IMR-90 (cell line): Measurements from ENCODE around the gene ANKH. TPM values are rescaled to one million over a fixed set of nuclear protein-coding genes. Genes with fewer than 3 reads are reported as not detected.

Source experiments
- ATAC-seq: fragments of 200-7000 bp; cut with Tn5 transposase; 2 replicates; pipeline ENCODE4 v1.9.1; 2020; ENCODE audit warnings: low read depth, mild to moderate bottlenecking, moderate library complexity
- BruUV-seq: library from RNA; stranded (reverse); fragments of 400-500 nt; replicated peaks from 2 replicates; lab custom pipeline; 2021; lab: Mats Ljungman, UMichigan
- CTCF ChIA-PET: fragments of 300-600 bp; formaldehyde crosslinking; extraction: SDS; loops from one replicate; lab custom pipeline; 2021; ENCODE audit warnings: antibody characterized with exemption; lab: Yijun Ruan, JAX
- POLR2A ChIA-PET: fragments of 300-600 bp; sonication (Branson Sonifier 250); formaldehyde crosslinking; loops from one replicate; lab custom pipeline; 2022; ENCODE audit warnings: antibody characterized with exemption; ENCODE audit not compliant: unreplicated experiment; lab: Charles Lee
- DNase-seq: peaks from one replicate; pipeline ENCODE4 v3.0.0; 2013
- H2AFZ ChIP-seq: replicated peaks from 2 replicates; pipeline ENCODE3; 2013; ENCODE audit warnings: low read length, mild to moderate bottlenecking; ENCODE audit not compliant: poor library complexity
- H2AK5ac ChIP-seq: 2 replicates; pipeline ENCODE4 v1.6.1; 2013; ENCODE audit warnings: low read depth, low read length, inconsistent platforms
- H2AK9ac ChIP-seq: replicated peaks from 2 replicates; pipeline ENCODE3; 2013; ENCODE audit warnings: mild to moderate bottlenecking, low read depth, low read length, moderate library complexity; ENCODE audit not compliant: poor library complexity
- H2BK120ac ChIP-seq: 2 replicates; pipeline ENCODE4 v1.6.1; 2013; ENCODE audit warnings: low read depth, low read length, inconsistent platforms
- H2BK15ac ChIP-seq: 3 replicates; pipeline ENCODE4 v1.6.1; 2013; ENCODE audit warnings: low read depth, low read length, inconsistent platforms
- H2BK20ac ChIP-seq: 2 replicates; pipeline ENCODE4 v1.6.1; 2013; ENCODE audit warnings: low read depth, mild to moderate bottlenecking, inconsistent platforms, low read length, moderate library complexity
- H2BK5ac ChIP-seq: 2 replicates; pipeline ENCODE4 v1.6.1; 2013; ENCODE audit warnings: mild to moderate bottlenecking, low read depth, low read length, inconsistent platforms; ENCODE audit not compliant: poor library complexity, severe bottlenecking
- H3K14ac ChIP-seq: replicated peaks from 2 replicates; pipeline ENCODE4 v1.6.1; 2013; ENCODE audit warnings: low read depth, low read length, inconsistent platforms
- H3K18ac ChIP-seq: 2 replicates; pipeline ENCODE4 v1.6.1; 2013; ENCODE audit warnings: low read depth, low read length, control low read depth
- H3K23ac ChIP-seq: 2 replicates; pipeline ENCODE4 v1.6.1; 2013; ENCODE audit warnings: low read depth, low read length, inconsistent platforms
- H3K27ac ChIP-seq: 2 replicates; pipeline ENCODE4 v1.5.1; 2013; ENCODE audit warnings: mild to moderate bottlenecking, control low read depth, low read length; ENCODE audit not compliant: insufficient read depth
- H3K27me3 ChIP-seq: 2 replicates; pipeline ENCODE4 v1.6.1; 2013; ENCODE audit warnings: low read length; ENCODE audit not compliant: control insufficient read depth, insufficient read depth
- H3K36me3 ChIP-seq: 2 replicates; pipeline ENCODE4 v1.6.1; 2013; ENCODE audit warnings: low read length, mixed read lengths; ENCODE audit not compliant: control insufficient read depth, insufficient read depth
- H3K4ac ChIP-seq: 2 replicates; pipeline ENCODE4 v1.6.1; 2013; ENCODE audit warnings: low read depth, low read length, inconsistent platforms
- H3K4me1 ChIP-seq: 2 replicates; pipeline ENCODE4 v1.6.1; 2013; ENCODE audit warnings: low read length, mixed read lengths; ENCODE audit not compliant: control insufficient read depth, insufficient read depth
- H3K4me2 ChIP-seq: 2 replicates; pipeline ENCODE4 v1.6.1; 2013; ENCODE audit warnings: low read depth, mild to moderate bottlenecking, control low read depth, low read length, moderate library complexity
- H3K4me3 ChIP-seq: 2 replicates; pipeline ENCODE4 v1.5.1; 2013; ENCODE audit warnings: low read depth, mild to moderate bottlenecking, control low read depth, low read length, moderate library complexity; ENCODE audit not compliant: insufficient read depth
- H3K56ac ChIP-seq: 2 replicates; pipeline ENCODE4 v1.6.1; 2013; ENCODE audit warnings: low read length, inconsistent platforms; ENCODE audit not compliant: insufficient read depth; ENCODE audit errors: extremely low read depth
- H3K79me1 ChIP-seq, 2 experiments: 2 replicates each; pipeline ENCODE4 v1.6.1; 2013; ENCODE audit warnings: low read length in 2 of 2, inconsistent platforms in 1 of 2, low read depth in 1 of 2
- H3K9ac ChIP-seq: 2 replicates; pipeline ENCODE4 v1.6.1; 2013; ENCODE audit warnings: low read depth, low read length, control low read depth
- H3K9me1 ChIP-seq: 2 replicates; pipeline ENCODE4 v1.6.1; 2013; ENCODE audit warnings: low read length, inconsistent platforms; ENCODE audit not compliant: insufficient read depth
- H3K9me3 ChIP-seq: 2 replicates; pipeline ENCODE4 v1.6.1; 2013; ENCODE audit warnings: low read length; ENCODE audit not compliant: control insufficient read depth, insufficient read depth
- H4K20me1 ChIP-seq: 2 replicates; pipeline ENCODE4 v1.6.1; 2013; ENCODE audit warnings: low read length, inconsistent platforms; ENCODE audit not compliant: insufficient read depth
- H4K5ac ChIP-seq: 2 replicates; pipeline ENCODE4 v1.6.1; 2013; ENCODE audit warnings: mild to moderate bottlenecking, low read depth, low read length, control low read depth
- H4K8ac ChIP-seq, 2 experiments: 2 replicates each; pipeline ENCODE4 v1.6.1; 2013; ENCODE audit warnings: low read depth in 2 of 2, low read length in 2 of 2, control low read depth in 1 of 2, inconsistent platforms in 1 of 2
- H4K91ac ChIP-seq: 2 replicates; pipeline ENCODE4 v1.6.1; 2013; ENCODE audit warnings: low read depth, low read length, inconsistent platforms; ENCODE audit not compliant: insufficient read depth
- BHLHE40 ChIP-seq: fragments of 150-350 bp; IDR thresholded peaks from 2 replicates; pipeline ENCODE4 v1.6.1; 2016; ENCODE audit warnings: mild to moderate bottlenecking, low read depth, low read length
- CEBPB ChIP-seq: IDR thresholded peaks from 2 replicates; pipeline ENCODE4 v1.6.1; 2012; ENCODE audit warnings: low read depth, low read length, improper control_type of control experiment
- WGBS, 2 experiments: methylation state at CpG; one replicate each; pipeline versions ENCODE4 v1.1.5 to v1.1.7; 2013; ENCODE audit warnings: missing lambda C conversion rate in 2 of 2; ENCODE audit not compliant: insufficient read length in 1 of 2; ENCODE audit errors: extremely low coverage in 2 of 2; 5-methylcytosine and 5-hydroxymethylcytosine counted together
- dilution Hi-C: fragments of 300-500 bp; cut with HindIII; formaldehyde crosslinking; loops from one replicate; pipeline ENCODE4 v1.14.3; 2018; ENCODE audit warnings: low sequenced_read_pairs; ENCODE audit not compliant: unreplicated experiment
- in situ Hi-C: fragments of 300-500 bp; cut with MboI; formaldehyde crosslinking; loops from 3 replicates; pipeline ENCODE4 v1.14.3; 2019; ENCODE audit warnings: low sequenced_read_pairs, inconsistent platforms, mixed read lengths
- intact Hi-C: fragments of 100-400 bp; cut with micrococcal nuclease; formaldehyde crosslinking; loops from 2 replicates; pipeline ENCODE4 v1.10.0; 2022
- polyA plus RNA-seq, 3 experiments: library from polyadenylated mRNA; depleted of rRNA; stranded (reverse); fragments of >200 nt; gene quantifications; 2 replicates each; pipeline ENCODE4 v1.2.3, GENCODE V29; 2012; ENCODE audit warnings: low replicate concordance in 1 of 3
- total RNA-seq: library from RNA; depleted of rRNA; stranded (reverse); fragments of >200 nt; gene quantifications from 2 replicates; pipeline ENCODE4 v1.2.3, GENCODE V29; 2012

Gene ANKH
- total and polyA plus RNA-seq, 2 of the 4 experiments (the other 2 are of a cell fraction), result 5.2 to 17.2 TPM

DNA sequence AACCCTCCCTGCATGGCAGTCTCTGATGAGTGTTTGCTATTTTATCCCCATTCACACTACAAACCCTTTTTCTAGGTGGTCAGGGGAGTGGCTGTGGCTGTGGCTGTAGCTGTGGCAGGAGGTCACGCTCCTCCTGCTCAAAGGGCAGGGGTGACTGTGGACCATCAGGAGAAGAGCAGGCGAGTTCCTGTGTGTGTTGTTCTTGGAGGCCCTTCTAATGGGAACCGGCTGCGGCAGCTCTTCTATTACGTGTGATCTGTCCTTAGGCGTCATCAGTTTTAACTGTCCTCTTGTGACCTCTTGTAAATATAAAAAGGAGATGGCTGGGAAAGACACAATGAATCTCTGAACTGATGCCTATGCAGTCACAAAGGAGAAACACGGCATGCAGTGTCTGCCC is 65.1 kb downstream of the ANKH start:
- peaks cover 6 to 12% of the 10 kb centered on the region in 2 experiments; a peak in 2 of 4 replicates for H3K79me1 ChIP-seq
- peak overlapping the region; percentile 50; the same call in 1 of the 2 replicates for H3K14ac ChIP-seq
- H3K4me3 ChIP-seq, result no peak overlapping the region
- ATAC-seq (peak; percentile 35), DNase-seq (peak; percentile 89)
- peak overlapping the region; percentile 24 for H2AFZ ChIP-seq
- no peak overlapping the region for H2AK5ac ChIP-seq
- H4K20me1 ChIP-seq, result no peaks in the 10 kb centered on the region
- H2BK120ac ChIP-seq, result no peak overlapping the region; the same call in 1 of the 2 replicates
- intact Hi-C loops (no loop called here), dilution Hi-C loops (no loop called here), in situ Hi-C loops (no loop called here)
- no peaks in the 10 kb centered on the region; the same call in 1 of the 2 replicates for H3K36me3 ChIP-seq
- POLR2A ChIA-PET, result no interaction called here
- WGBS, 2 experiments, result no CpG with 5 or more reads among the region's 7 CpGs
- TF ChIP-seq BHLHE40 (0 out of 2 replicates have a peak, but pooled peaks have one; percentile 33), CEBPB (no peak)
- peak overlapping the region; percentile 67; the same call in 1 of the 2 replicates for H4K5ac ChIP-seq
- peak overlapping the region; percentile 13; the same call in 1 of the 2 replicates for H3K27ac ChIP-seq
- CTCF ChIA-PET, result interaction anchor here (1.0 kb wide), 2 partner anchors 11 to 66 kb away, joined by 3 read pairs; no protein-coding TSS in a partner anchor
- H3K23ac ChIP-seq, result peak overlapping the region; percentile 35; the same call in 1 of the 2 replicates
- H3K4me1 ChIP-seq, result peaks cover 22% of the 10 kb centered on the region
- peak overlapping the region; percentile 44; the same call in 1 of the 3 replicates for H2BK15ac ChIP-seq
- peak overlapping the region; percentile 34; the same call in 1 of the 2 replicates for H3K4ac ChIP-seq
- no TSS peak for BruUV-seq
- H2AK9ac ChIP-seq, result no peak overlapping the region
- no peak overlapping the region for H4K91ac ChIP-seq
- H3K27me3 ChIP-seq, result no peaks in the 10 kb centered on the region
- H2BK20ac ChIP-seq, result peak overlapping the region; percentile 38
- peak overlapping the region; percentile 24; the same call in 1 of the 2 replicates for H3K18ac ChIP-seq
- peaks cover 3% of the 10 kb centered on the region; the same call in 1 of the 2 replicates for H3K9me1 ChIP-seq
- no peak overlapping the region for H3K56ac ChIP-seq
- H3K9ac ChIP-seq, result no peak overlapping the region
- H4K8ac ChIP-seq, result peak overlapping the region in 1 of 2 experiments; percentile 61; a peak in 1 of 4 replicates
- H3K9me3 ChIP-seq, result no peaks in the 10 kb centered on the region
- peak overlapping the region; percentile 49; the same call in 1 of the 2 replicates for H3K4me2 ChIP-seq
- peak overlapping the region; percentile 59 for H2BK5ac ChIP-seq
